Nephron progenitor cell (in vitro differentiated cells): ENCODE measurements around the gene NKG7.
"Not testable (repeated sequence)": the region's sequence is repeated elsewhere in the genome, so short reads cannot be mapped to it uniquely, and the experiment has no call there.

Experiments
- DNase-seq: peaks from one replicate; pipeline ENCODE4 v3.0.0; 2021
- H3K27ac Mint-ChIP-seq: 2 replicates; pipeline ENCODE4 v1.8.0; 2021; ENCODE audit warnings: mild to moderate bottlenecking, moderate library complexity, mixed read lengths
- H3K27me3 Mint-ChIP-seq: 2 replicates; pipeline ENCODE4 v1.8.0; 2021; ENCODE audit warnings: mild to moderate bottlenecking, low read depth, mixed read lengths; ENCODE audit not compliant: poor library complexity
- H3K36me3 Mint-ChIP-seq: 2 replicates; pipeline ENCODE4 v1.8.0; 2021; ENCODE audit warnings: low read depth, mixed read lengths
- H3K4me1 Mint-ChIP-seq: 2 replicates; pipeline ENCODE4 v1.8.0; 2021; ENCODE audit warnings: mixed read lengths
- H3K4me3 Mint-ChIP-seq: 2 replicates; pipeline ENCODE4 v1.8.0; 2021; ENCODE audit warnings: mild to moderate bottlenecking, moderate library complexity, mixed read lengths
- H3K9me3 Mint-ChIP-seq: 2 replicates; pipeline ENCODE4 v1.8.0; 2021; ENCODE audit warnings: mild to moderate bottlenecking, moderate library complexity, mixed read lengths
- TF ChIP-seq, protein P1 (sequence below): fragments of 200-600 bp; sonication (generic); IDR thresholded peaks from 2 replicates; pipeline ENCODE4 v1.5.0; 2021; ENCODE audit warnings: antibody characterized with exemption

NKG7 gene

DNA sequence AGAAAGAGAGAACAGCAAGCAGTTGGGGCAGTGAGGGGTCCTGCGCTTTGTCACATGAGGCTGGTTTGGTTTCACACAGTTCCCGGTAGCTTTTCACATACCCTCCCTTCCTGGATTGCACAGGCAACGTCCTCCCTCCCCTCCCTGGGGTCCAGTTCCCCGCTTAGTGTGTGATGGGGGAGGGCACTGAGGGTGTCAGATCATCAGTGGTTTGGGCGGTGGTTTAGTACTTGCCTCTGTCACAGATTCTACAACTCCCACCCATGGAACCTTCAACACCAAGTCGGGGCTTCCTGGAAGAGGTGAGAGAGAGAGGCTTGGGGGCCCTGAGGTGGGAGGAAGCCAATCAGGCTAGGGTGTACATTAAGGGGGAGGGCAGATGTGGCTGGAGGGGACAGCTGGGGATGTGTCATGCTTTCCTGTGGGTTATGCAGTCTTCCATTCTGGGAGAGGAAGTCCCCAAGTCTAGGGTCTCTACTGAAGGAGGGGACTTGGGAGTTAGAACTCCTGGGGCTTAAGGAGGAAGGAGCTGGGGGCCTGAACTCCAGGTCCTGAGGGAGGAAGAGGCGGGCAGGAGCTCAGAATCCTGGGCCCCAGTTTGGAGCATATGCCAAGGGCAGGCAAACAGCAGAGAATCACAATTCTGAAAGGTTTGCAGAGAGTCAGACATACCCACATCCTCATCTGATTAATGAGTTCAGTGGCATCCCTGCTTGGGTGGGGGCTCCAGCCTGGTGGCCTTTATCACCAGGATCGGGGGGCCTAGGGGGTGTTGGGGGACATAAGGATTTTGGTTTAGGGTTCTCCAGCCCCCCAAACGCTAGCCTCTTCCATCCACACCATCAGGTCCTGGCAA, at the start of gene NKG7:
TSS of gene NKG7 (minus strand) at position 6 of the 856 bp plus-strand sequence. CDS start 119 bp downstream, outside the sequence.
- DNase-seq: no peak
- TF ChIP-seq, protein P1, sequence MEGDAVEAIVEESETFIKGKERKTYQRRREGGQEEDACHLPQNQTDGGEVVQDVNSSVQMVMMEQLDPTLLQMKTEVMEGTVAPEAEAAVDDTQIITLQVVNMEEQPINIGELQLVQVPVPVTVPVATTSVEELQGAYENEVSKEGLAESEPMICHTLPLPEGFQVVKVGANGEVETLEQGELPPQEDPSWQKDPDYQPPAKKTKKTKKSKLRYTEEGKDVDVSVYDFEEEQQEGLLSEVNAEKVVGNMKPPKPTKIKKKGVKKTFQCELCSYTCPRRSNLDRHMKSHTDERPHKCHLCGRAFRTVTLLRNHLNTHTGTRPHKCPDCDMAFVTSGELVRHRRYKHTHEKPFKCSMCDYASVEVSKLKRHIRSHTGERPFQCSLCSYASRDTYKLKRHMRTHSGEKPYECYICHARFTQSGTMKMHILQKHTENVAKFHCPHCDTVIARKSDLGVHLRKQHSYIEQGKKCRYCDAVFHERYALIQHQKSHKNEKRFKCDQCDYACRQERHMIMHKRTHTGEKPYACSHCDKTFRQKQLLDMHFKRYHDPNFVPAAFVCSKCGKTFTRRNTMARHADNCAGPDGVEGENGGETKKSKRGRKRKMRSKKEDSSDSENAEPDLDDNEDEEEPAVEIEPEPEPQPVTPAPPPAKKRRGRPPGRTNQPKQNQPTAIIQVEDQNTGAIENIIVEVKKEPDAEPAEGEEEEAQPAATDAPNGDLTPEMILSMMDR: no peak
- peaks cover 12% of the 10 kb centered on the region for H3K27me3 Mint-ChIP-seq
- no peaks in the 10 kb centered on the region for H3K36me3 Mint-ChIP-seq
- peak within 1 kb of the TSS; percentile 40 for H3K4me3 Mint-ChIP-seq
- H3K4me1 Mint-ChIP-seq: peaks cover 46% of the 10 kb centered on the region
- peak within 1 kb of the TSS; percentile 81 for H3K27ac Mint-ChIP-seq
- no peaks in the 10 kb centered on the region for H3K9me3 Mint-ChIP-seq

GRCh38 chr19:51422053-51422448, 49.6 kb upstream of the NKG7 start:
- Mint-ChIP-seq H3K27me3 (peaks cover 14% of the 10 kb centered on the region), H3K27ac (no peak overlapping the region), H3K4me1 (no peaks in the 10 kb centered on the region), H3K4me3 (no peak overlapping the region), H3K36me3 (no peaks in the 10 kb centered on the region), H3K9me3 (peaks cover 21% of the 10 kb centered on the region)
- TF ChIP-seq, protein P1: peak; percentile 100
- DNase-seq: peak; percentile 99

DNA sequence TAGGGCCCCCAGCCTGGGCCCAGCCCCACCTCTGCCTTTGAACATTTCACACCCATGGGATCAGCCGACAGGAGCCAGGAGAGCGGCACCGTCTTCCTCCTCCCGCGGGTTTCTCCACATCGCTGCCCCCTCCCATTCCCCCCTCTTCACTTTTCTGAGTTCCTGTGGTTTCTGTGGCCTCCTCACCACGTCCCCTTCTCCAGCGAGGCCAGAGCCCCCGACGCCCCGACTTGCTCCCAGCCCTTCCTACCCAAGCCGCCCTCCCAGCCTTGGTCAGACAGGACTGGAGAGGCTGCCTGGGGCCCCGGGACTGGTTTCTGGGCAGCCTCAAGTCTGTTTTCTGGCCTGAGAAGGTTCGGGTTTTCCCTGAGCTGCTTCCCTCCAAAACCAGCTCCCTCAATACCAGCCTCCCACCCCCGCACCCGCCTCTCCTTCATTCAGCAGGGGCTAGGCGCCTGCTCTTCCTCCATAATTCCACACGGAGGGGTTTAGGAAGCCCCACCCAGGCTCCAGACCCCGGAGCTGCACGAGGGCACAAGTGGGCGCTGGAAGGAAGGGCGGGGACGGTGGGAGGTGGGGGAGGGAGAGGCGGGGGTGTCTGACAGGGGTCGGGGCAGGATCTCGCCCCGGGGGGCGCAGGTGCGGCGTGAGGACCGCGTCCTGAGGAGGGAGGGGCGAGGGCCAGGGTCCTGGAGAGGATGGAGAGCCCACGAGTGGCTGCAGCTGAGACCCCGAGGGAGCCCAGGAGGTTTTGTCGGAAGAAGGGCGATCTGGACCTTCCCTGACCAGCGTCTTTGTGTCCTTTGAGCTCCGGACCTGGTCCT, 49.0 kb upstream of the NKG7 start:
- Mint-ChIP-seq H3K27ac (no peak overlapping the region), H3K27me3 (peaks cover 14% of the 10 kb centered on the region), H3K4me3 (no peak overlapping the region), H3K4me1 (no peaks in the 10 kb centered on the region), H3K9me3 (peaks cover 21% of the 10 kb centered on the region), H3K36me3 (no peaks in the 10 kb centered on the region)
- TF ChIP-seq, protein P1: no peak
- peak; percentile 13 for DNase-seq

DNA sequence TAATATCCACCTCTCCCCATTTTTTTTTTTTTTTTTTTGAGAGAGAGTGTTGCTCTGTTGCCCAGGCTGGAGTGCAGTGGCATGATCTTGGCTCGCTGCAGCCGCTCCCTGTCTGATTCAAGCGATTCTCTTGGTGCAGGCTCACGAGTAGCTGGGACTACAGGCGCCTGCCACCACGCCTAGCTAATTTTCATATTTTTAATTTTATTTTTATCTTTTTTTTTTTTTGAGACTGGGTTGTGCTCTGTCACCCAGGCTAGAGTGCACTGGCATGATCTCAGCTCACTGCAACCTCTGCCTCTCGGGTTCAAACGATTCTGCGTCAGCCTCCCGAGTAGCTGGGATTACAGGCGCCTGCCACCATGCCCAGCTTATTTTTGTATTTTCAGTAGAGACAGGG, 48.1 kb upstream of the NKG7 start:
- DNase-seq, H3K4me1 Mint-ChIP-seq, H3K27ac Mint-ChIP-seq, H3K36me3 Mint-ChIP-seq, H3K4me3 Mint-ChIP-seq: not testable (repeated sequence)
- peaks cover 14% of the 10 kb centered on the region for H3K27me3 Mint-ChIP-seq
- H3K9me3 Mint-ChIP-seq: peaks cover 15% of the 10 kb centered on the region

DNA sequence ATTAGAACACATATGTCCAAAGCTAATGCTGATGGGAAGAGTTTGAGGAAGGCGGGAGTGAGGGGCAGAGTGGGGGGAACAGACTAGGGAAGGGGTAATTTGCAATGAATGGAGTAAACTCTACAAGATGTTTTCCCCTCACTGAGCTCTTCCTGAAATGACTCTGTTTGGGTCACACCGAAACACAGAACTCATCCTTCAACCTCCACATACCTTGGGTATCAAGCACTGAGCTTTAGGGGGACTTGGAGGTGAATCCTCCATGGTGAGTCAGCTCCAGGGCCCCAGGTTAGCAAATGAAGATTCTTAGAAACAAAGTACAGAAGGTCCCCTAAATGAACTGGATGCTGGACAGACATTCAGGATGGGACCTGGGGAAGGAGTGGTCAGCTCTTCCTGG, 46.3 kb upstream of the NKG7 start:
- TF ChIP-seq, protein P1: no peak
- Mint-ChIP-seq H3K4me3 (no peak overlapping the region), H3K27me3 (peaks cover 9% of the 10 kb centered on the region), H3K4me1 (no peaks in the 10 kb centered on the region), H3K27ac (no peak overlapping the region), H3K9me3 (peaks cover 12% of the 10 kb centered on the region), H3K36me3 (no peaks in the 10 kb centered on the region)
- DNase-seq: no peak

GRCh38 chr19:51417810-51418157, 45.3 kb upstream of the NKG7 start:
- no peaks in the 10 kb centered on the region for H3K4me1 Mint-ChIP-seq
- H3K27me3 Mint-ChIP-seq: peaks cover 9% of the 10 kb centered on the region
- no peak for DNase-seq
- no peak overlapping the region for H3K27ac Mint-ChIP-seq
- TF ChIP-seq, protein P1: no peak
- H3K4me3 Mint-ChIP-seq: no peak overlapping the region
- no peaks in the 10 kb centered on the region for H3K36me3 Mint-ChIP-seq
- peaks cover 3% of the 10 kb centered on the region for H3K9me3 Mint-ChIP-seq
